ENCODE measurements around the gene SLC35G2.
"Not testable (repeated sequence)": the region's sequence is repeated elsewhere in the genome, so short reads cannot be mapped to it uniquely, and the experiment has no call there.

The SLC35G2 gene

GRCh38 chr3:136869282-136869681 lies 50.4 kb downstream of the SLC35G2 start:
- no peaks in the 10 kb centered on the region for H3K27me3 ChIP-seq (replicated peaks; ENCODE audit: insufficient read depth, low read length)
- TF ChIP-seq EZH2phosphoT487 (IDR thresholded peaks at IDR 0.05; ENCODE audit: low read length) (no peak), EZH2 (optimal IDR thresholded peaks at IDR 0.05; ENCODE audit: low read depth, low read length) (no peak), CTCF (IDR thresholded peaks at IDR 0.05; ENCODE audit: low read length) (no peak)
- H3K9me3 ChIP-seq (replicated peaks; ENCODE audit: insufficient read depth, low read length), result no peaks in the 10 kb centered on the region
- H2AFZ ChIP-seq (ENCODE audit: low read length), result no peak overlapping the region
- no peak overlapping the region for H3K4me3 ChIP-seq (ENCODE audit: low read length)
- H3F3A ChIP-seq (ENCODE audit: insufficient read depth, low read length), result no peaks in the 10 kb centered on the region
- H3K27ac ChIP-seq (ENCODE audit: low read length), result no peak overlapping the region
- peaks cover 95% of the 10 kb centered on the region for H3K79me2 ChIP-seq (ENCODE audit: low read length)
- no peak for DNase-seq
- no peaks in the 10 kb centered on the region for H4K20me1 ChIP-seq (ENCODE audit: insufficient read depth, low read length)
- H3K9ac ChIP-seq (ENCODE audit: low read length), result no peak overlapping the region
- H3K36me3 ChIP-seq (replicated peaks; ENCODE audit: insufficient read depth, low read length), result no peaks in the 10 kb centered on the region
- H3K4me1 ChIP-seq (ENCODE audit: low read length), result no peaks in the 10 kb centered on the region
- no peaks in the 10 kb centered on the region for H3K9me2 ChIP-seq (replicated peaks; ENCODE audit: insufficient read depth, low read length)
- H3K4me2 ChIP-seq (ENCODE audit: low read depth, low read length), result no peak overlapping the region

- not testable (repeated sequence) for H3K9ac ChIP-seq (ENCODE audit: low read length); H3K27me3 ChIP-seq (replicated peaks; ENCODE audit: insufficient read depth, low read length); H2AFZ ChIP-seq (ENCODE audit: low read length); H4K20me1 ChIP-seq (ENCODE audit: insufficient read depth, low read length); H3K9me3 ChIP-seq (replicated peaks; ENCODE audit: insufficient read depth, low read length); H3K27ac ChIP-seq (ENCODE audit: low read length); H3F3A ChIP-seq (ENCODE audit: insufficient read depth, low read length); H3K9me2 ChIP-seq (replicated peaks; ENCODE audit: insufficient read depth, low read length); DNase-seq; H3K4me2 ChIP-seq (ENCODE audit: low read depth, low read length); H3K4me1 ChIP-seq (ENCODE audit: low read length); H3K36me3 ChIP-seq (replicated peaks; ENCODE audit: insufficient read depth, low read length); H3K4me3 ChIP-seq (ENCODE audit: low read length)
- peaks cover 85% of the 10 kb centered on the region for H3K79me2 ChIP-seq (ENCODE audit: low read length)
These were observed 53.3 kb downstream of the SLC35G2 start for GRCh38 chr3:136872258-136872657.

- H3K9ac ChIP-seq (ENCODE audit: low read length); DNase-seq; H2AFZ ChIP-seq (ENCODE audit: low read length); H3K27me3 ChIP-seq (replicated peaks; ENCODE audit: insufficient read depth, low read length); H3K4me3 ChIP-seq (ENCODE audit: low read length); H3K9me2 ChIP-seq (replicated peaks; ENCODE audit: insufficient read depth, low read length); H3K9me3 ChIP-seq (replicated peaks; ENCODE audit: insufficient read depth, low read length); H4K20me1 ChIP-seq (ENCODE audit: insufficient read depth, low read length); H3K4me2 ChIP-seq (ENCODE audit: low read depth, low read length); H3K36me3 ChIP-seq (replicated peaks; ENCODE audit: insufficient read depth, low read length); H3K27ac ChIP-seq (ENCODE audit: low read length): not testable (repeated sequence)
- Histone ChIP-seq H3F3A (ENCODE audit: insufficient read depth, low read length) (peaks cover 11% of the 10 kb centered on the region), H3K4me1 (ENCODE audit: low read length) (peaks cover 22% of the 10 kb centered on the region), H3K79me2 (ENCODE audit: low read length) (peaks cover 76% of the 10 kb centered on the region)
These were observed 60.6 kb downstream of the SLC35G2 start for GRCh38 chr3:136879510-136879909.

GRCh38 chr3:136882571-136882970 lies 63.6 kb downstream of the SLC35G2 start:
- DNase-seq, result no peak
- peaks cover 11% of the 10 kb centered on the region for H3F3A ChIP-seq (ENCODE audit: insufficient read depth, low read length)
- TF ChIP-seq EZH2 (optimal IDR thresholded peaks at IDR 0.05; ENCODE audit: low read depth, low read length) (no peak), CTCF (IDR thresholded peaks at IDR 0.05; ENCODE audit: low read length) (no peak), EZH2phosphoT487 (IDR thresholded peaks at IDR 0.05; ENCODE audit: low read length) (no peak)
- H2AFZ ChIP-seq (ENCODE audit: low read length), result no peak overlapping the region
- H3K4me1 ChIP-seq (ENCODE audit: low read length), result peaks cover 28% of the 10 kb centered on the region
- H3K27me3 ChIP-seq (replicated peaks; ENCODE audit: insufficient read depth, low read length), result no peaks in the 10 kb centered on the region
- H3K4me2 ChIP-seq (ENCODE audit: low read depth, low read length), result no peak overlapping the region
- H3K9me3 ChIP-seq (replicated peaks; ENCODE audit: insufficient read depth, low read length), result no peaks in the 10 kb centered on the region
- no peak overlapping the region for H3K4me3 ChIP-seq (ENCODE audit: low read length)
- no peaks in the 10 kb centered on the region for H4K20me1 ChIP-seq (ENCODE audit: insufficient read depth, low read length)
- no peak overlapping the region for H3K9ac ChIP-seq (ENCODE audit: low read length)
- no peak overlapping the region for H3K27ac ChIP-seq (ENCODE audit: low read length)
- H3K36me3 ChIP-seq (replicated peaks; ENCODE audit: insufficient read depth, low read length), result no peaks in the 10 kb centered on the region
- no peaks in the 10 kb centered on the region for H3K9me2 ChIP-seq (replicated peaks; ENCODE audit: insufficient read depth, low read length)
- peaks cover 90% of the 10 kb centered on the region for H3K79me2 ChIP-seq (ENCODE audit: low read length)
